Neural cell (in vitro differentiated cells): ENCODE measurements around the gene CABCOCO1. TPM values are rescaled to one million over a fixed set of nuclear protein-coding genes. Genes with fewer than 3 reads are reported as not detected.

Experiments used
- H2AFZ ChIP-seq: fragments of 200-600, 300-800 bp; sonication (generic), shearing (Covaris generic); 2 replicates; pipeline ENCODE4 v1.6.0; 2014; ENCODE audit warnings: low read depth, mild to moderate bottlenecking, antibody characterized with exemption, low read length, moderate library complexity
- H3F3A ChIP-seq: fragments of 200-600 bp; shearing (Covaris generic); 2 replicates; pipeline ENCODE4 v1.6.1; 2016; ENCODE audit warnings: mild to moderate bottlenecking, moderate library complexity, mixed read lengths, antibody characterized with exemption, low read length; ENCODE audit not compliant: insufficient read depth, poor library complexity, severe bottlenecking
- H3K27ac ChIP-seq: fragments of 200-600, 300-800 bp; sonication (generic), shearing (Covaris generic); 2 replicates; pipeline ENCODE4 v1.5.1; 2014; ENCODE audit warnings: mild to moderate bottlenecking, low read length, moderate library complexity
- H3K27me3 ChIP-seq: fragments of 300-800, 200-600 bp; sonication (generic), shearing (Covaris generic); 2 replicates; pipeline ENCODE4 v1.6.0; 2014; ENCODE audit warnings: mild to moderate bottlenecking, low read depth, low read length, moderate library complexity; ENCODE audit not compliant: insufficient read depth
- H3K36me3 ChIP-seq: fragments of 300-800, 200-600 bp; sonication (generic), shearing (Covaris generic); 2 replicates; pipeline ENCODE4 v1.5.1; 2014; ENCODE audit warnings: mild to moderate bottlenecking, antibody characterized with exemption, low read length, moderate library complexity; ENCODE audit not compliant: insufficient read depth
- H3K4me2 ChIP-seq: fragments of 300-800, 200-600 bp; sonication (generic), shearing (Covaris generic); 2 replicates; pipeline ENCODE4 v1.6.0; 2014; ENCODE audit warnings: mild to moderate bottlenecking, low read length
- H3K4me3 ChIP-seq: fragments of 300-800, 200-600 bp; sonication (generic), shearing (Covaris generic); 2 replicates; pipeline ENCODE4 v1.5.1; 2014; ENCODE audit warnings: mild to moderate bottlenecking, low read length, moderate library complexity
- H3K79me2 ChIP-seq: fragments of 200-600 bp; shearing (Covaris generic); replicated peaks from 2 replicates; pipeline ENCODE4 v1.6.0; 2014; ENCODE audit warnings: mild to moderate bottlenecking, low read length, moderate library complexity; ENCODE audit not compliant: insufficient read depth
- H3K9ac ChIP-seq: fragments of 300-800, 200-600 bp; sonication (generic), shearing (Covaris generic); 2 replicates; pipeline ENCODE4 v1.6.1; 2016; ENCODE audit warnings: mild to moderate bottlenecking, low read length, mixed read lengths
- H3K9me2 ChIP-seq: fragments of 200-600 bp; shearing (Covaris generic); 2 replicates; pipeline ENCODE4 v1.6.1; 2016; ENCODE audit warnings: mild to moderate bottlenecking, low read length, mixed read lengths; ENCODE audit not compliant: insufficient read depth
- H3K9me3 ChIP-seq: fragments of 200-600, 300-800 bp; sonication (generic), shearing (Covaris generic); 2 replicates; pipeline ENCODE4 v1.6.1; 2016; ENCODE audit warnings: mild to moderate bottlenecking, mixed run types, low read length, moderate library complexity, mixed read lengths
- H4K20me1 ChIP-seq: fragments of 200-600 bp; shearing (Covaris generic); 2 replicates; pipeline ENCODE4 v1.6.1; 2016; ENCODE audit warnings: mild to moderate bottlenecking, mixed run types; ENCODE audit not compliant: insufficient read depth
- CTCF ChIP-seq: fragments of 450-650 bp; IDR thresholded peaks from 2 replicates; pipeline ENCODE4 v1.5.1; 2014; ENCODE audit warnings: antibody characterized with exemption, mild to moderate bottlenecking, moderate library complexity; ENCODE audit not compliant: poor library complexity, severe bottlenecking
- EP300 ChIP-seq: fragments of 450-650 bp; conservative IDR thresholded peaks from 2 replicates; pipeline ENCODE4 v1.6.1; 2014; ENCODE audit warnings: antibody characterized with exemption, mild to moderate bottlenecking, moderate library complexity; ENCODE audit not compliant: poor library complexity, severe bottlenecking
- EZH2 ChIP-seq: fragments of 200-600, 300-800 bp; shearing (Covaris generic), sonication (generic); IDR thresholded peaks from 2 replicates; pipeline ENCODE4 v1.6.1; 2014; ENCODE audit warnings: antibody characterized with exemption, low read length, borderline replicate concordance, mild to moderate bottlenecking; ENCODE audit not compliant: insufficient read depth, poor library complexity, severe bottlenecking
- MXI1 ChIP-seq: fragments of 450-650 bp; conservative IDR thresholded peaks from 2 replicates; pipeline ENCODE4 v1.6.1; 2014; ENCODE audit warnings: antibody characterized with exemption, mild to moderate bottlenecking; ENCODE audit not compliant: poor library complexity, severe bottlenecking
- POLR2AphosphoS5 ChIP-seq: IDR thresholded peaks from 2 replicates; pipeline ENCODE4 v1.6.1; 2012
- RAD21 ChIP-seq: fragments of 450-650 bp; conservative IDR thresholded peaks from 2 replicates; pipeline ENCODE4 v1.6.1; 2014; ENCODE audit warnings: antibody characterized with exemption, mild to moderate bottlenecking, moderate library complexity
- REST ChIP-seq: IDR thresholded peaks from 2 replicates; pipeline ENCODE4 v1.6.1; 2012; ENCODE audit warnings: borderline replicate concordance
- SMC3 ChIP-seq: fragments of 450-650 bp; conservative IDR thresholded peaks from 2 replicates; pipeline ENCODE4 v1.6.1; 2014; ENCODE audit warnings: antibody characterized with exemption, mild to moderate bottlenecking, moderate library complexity; ENCODE audit not compliant: poor library complexity
- TAF1 ChIP-seq: IDR thresholded peaks from 2 replicates; pipeline ENCODE4 v1.6.1; 2012; ENCODE audit warnings: low read depth
- polyA plus RNA-seq: library from polyadenylated mRNA; depleted of rRNA; stranded (reverse); fragments of >200 nt; gene quantifications from 2 replicates; pipeline ENCODE4 v1.2.3, GENCODE V29; 2014

Gene CABCOCO1
- polyA plus RNA-seq, 1 donor from 2014 or later, result 0.31 TPM

- Histone ChIP-seq H3K9ac (no peak overlapping the region), H3K9me3 (no peaks in the 10 kb centered on the region), H3K27ac (no peak overlapping the region), H3K79me2 (no peaks in the 10 kb centered on the region), H3K4me2 (no peak overlapping the region), H3K4me3 (no peak overlapping the region), H4K20me1 (no peaks in the 10 kb centered on the region), H3K9me2 (no peaks in the 10 kb centered on the region), H3K27me3 (no peaks in the 10 kb centered on the region), H3K36me3 (no peaks in the 10 kb centered on the region), H3F3A (no peaks in the 10 kb centered on the region), H2AFZ (no peak overlapping the region)
- TF ChIP-seq CTCF (no peak), EZH2 (no peak), MXI1 (no peak), REST (no peak), SMC3 (no peak), RAD21 (no peak), POLR2AphosphoS5 (no peak), TAF1 (no peak), EP300 (no peak)
Observed at GRCh38 chr10:61764486-61764885, 101.8 kb downstream of the CABCOCO1 start.

GRCh38 chr10:61765176-61766087 is 102.7 kb downstream of the CABCOCO1 start:
- no peaks in the 10 kb centered on the region for H4K20me1 ChIP-seq
- H3K36me3 ChIP-seq, result no peaks in the 10 kb centered on the region
- no peak overlapping the region for H3K4me2 ChIP-seq
- H3K9me2 ChIP-seq, result no peaks in the 10 kb centered on the region
- no peak overlapping the region for H3K27ac ChIP-seq
- no peaks in the 10 kb centered on the region for H3K9me3 ChIP-seq
- no peak overlapping the region for H3K9ac ChIP-seq
- H3K79me2 ChIP-seq, result no peaks in the 10 kb centered on the region
- H3F3A ChIP-seq, result no peaks in the 10 kb centered on the region
- H2AFZ ChIP-seq, result no peak overlapping the region
- no peak overlapping the region for H3K4me3 ChIP-seq
- TF ChIP-seq MXI1, result no peak
- TF ChIP-seq EP300, result no peak
- TF ChIP-seq SMC3, result no peak
- TF ChIP-seq POLR2AphosphoS5, result no peak
- TF ChIP-seq REST, result no peak
- no peak for TF ChIP-seq RAD21
- no peaks in the 10 kb centered on the region for H3K27me3 ChIP-seq
